ENCODE data around the gene RBP7.
"Not testable (repeated sequence)": the region's sequence is repeated elsewhere in the genome, so short reads cannot be mapped to it uniquely, and the experiment has no call there.

Gene RBP7

GRCh38 chr1:9996624-9997582 lies at the start of gene RBP7:
Gene RBP7 (plus strand): TSS chr1:9997228. CDS start chr1:9997259, 31 bp downstream.
- no peaks in the 10 kb centered on the region for H3K36me3 Mint-ChIP-seq

GRCh38 chr1:9957726-9958125 lies 39.3 kb upstream of the RBP7 start:
- Mint-ChIP-seq H3K27me3 (no peaks in the 10 kb centered on the region), H3K27ac (no peak overlapping the region), H3K4me1 (ENCODE audit: low read depth) (no peaks in the 10 kb centered on the region), H3K9me3 (ENCODE audit: low read depth) (no peaks in the 10 kb centered on the region), H3K4me3 (no peak overlapping the region), H3K36me3 (no peaks in the 10 kb centered on the region)

More at GRCh38 chr1:9996624-9997582, at the start of gene RBP7:
- H3K4me1 Mint-ChIP-seq (ENCODE audit: low read depth), result peaks cover 11% of the 10 kb centered on the region
- no peak within 1 kb of the TSS for H3K27ac Mint-ChIP-seq
- peak within 1 kb of the TSS; percentile 86 for H3K4me3 Mint-ChIP-seq
- H3K27me3 Mint-ChIP-seq, result peaks cover 21% of the 10 kb centered on the region
- H3K9me3 Mint-ChIP-seq (ENCODE audit: low read depth), result no peaks in the 10 kb centered on the region

DNA sequence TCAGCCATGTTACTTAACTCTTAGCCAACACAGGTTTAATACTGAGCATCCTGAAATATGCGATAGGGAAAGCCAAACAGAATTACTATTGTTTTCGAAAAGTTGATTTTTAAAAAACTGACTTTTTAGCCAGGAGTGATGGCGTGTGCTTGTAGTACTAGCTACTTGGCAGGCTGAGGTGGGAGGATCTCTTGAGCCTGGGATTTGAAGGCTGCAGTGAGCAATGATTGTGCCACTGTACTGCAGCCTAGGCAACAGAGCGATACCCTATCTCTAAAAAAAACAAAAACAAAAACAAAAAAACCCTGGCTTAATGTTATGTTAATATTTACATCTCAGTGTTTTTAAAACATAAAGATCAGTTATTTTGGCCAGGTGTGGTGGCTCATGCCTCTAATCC lies 37.0 kb upstream of the RBP7 start:
- no peak overlapping the region for H3K27ac Mint-ChIP-seq

DNA sequence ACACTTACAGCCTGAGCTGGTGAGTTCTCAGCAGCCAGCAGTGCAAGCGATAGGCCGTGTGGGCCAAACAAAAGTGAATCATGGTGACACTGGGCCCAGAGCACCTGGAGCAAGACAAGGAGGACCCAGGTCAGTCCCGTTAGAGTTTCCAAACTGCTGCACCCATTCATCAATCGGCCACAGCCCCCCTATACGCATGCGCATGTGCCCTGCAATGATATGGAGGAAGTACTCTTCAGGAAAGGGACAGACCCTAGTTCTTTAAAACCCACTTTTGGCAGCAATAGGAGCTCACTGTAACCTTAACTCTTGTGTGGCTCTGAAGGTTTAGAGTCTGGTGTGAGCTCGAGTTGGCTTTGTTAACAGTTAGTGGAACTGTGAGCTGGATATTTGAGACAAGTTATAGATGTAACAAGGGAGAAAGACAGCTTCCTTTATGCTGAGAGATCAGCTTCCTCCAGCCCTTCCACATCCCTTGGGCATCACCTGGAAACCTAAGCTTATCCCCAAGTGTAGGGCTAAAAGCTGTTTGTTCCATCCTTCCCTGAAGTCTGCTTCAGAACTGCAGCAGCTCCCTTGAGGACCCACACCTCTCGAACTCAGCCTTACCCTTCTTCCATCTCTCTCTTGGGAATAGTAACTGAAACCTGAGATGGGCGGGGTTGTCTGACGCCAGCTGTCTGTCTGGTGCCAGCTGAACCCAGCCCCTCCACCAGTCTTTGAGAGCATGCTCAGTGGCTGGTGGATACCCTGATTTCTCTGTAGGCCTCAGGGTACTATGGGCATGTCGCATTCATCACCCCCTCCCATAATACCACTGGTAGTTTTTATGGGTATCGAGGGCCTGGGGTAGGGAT lies 36.1 kb upstream of the RBP7 start:
- no peak overlapping the region for H3K4me3 Mint-ChIP-seq
- no peaks in the 10 kb centered on the region for H3K27me3 Mint-ChIP-seq
- H3K27ac Mint-ChIP-seq, result no peak overlapping the region
- H3K36me3 Mint-ChIP-seq, result no peaks in the 10 kb centered on the region
- no peaks in the 10 kb centered on the region for H3K4me1 Mint-ChIP-seq (ENCODE audit: low read depth)
- H3K9me3 Mint-ChIP-seq (ENCODE audit: low read depth), result no peaks in the 10 kb centered on the region

More for the DNA sequence above, 37.0 kb upstream of the RBP7 start:
- H3K4me1 Mint-ChIP-seq (ENCODE audit: low read depth), result no peaks in the 10 kb centered on the region
- no peaks in the 10 kb centered on the region for H3K9me3 Mint-ChIP-seq (ENCODE audit: low read depth)
- H3K27me3 Mint-ChIP-seq, result no peaks in the 10 kb centered on the region
- H3K36me3 Mint-ChIP-seq, result no peaks in the 10 kb centered on the region
- H3K4me3 Mint-ChIP-seq, result no peak overlapping the region

- H3K4me1 Mint-ChIP-seq (ENCODE audit: low read depth), result no peaks in the 10 kb centered on the region
- no peaks in the 10 kb centered on the region for H3K27me3 Mint-ChIP-seq
Measured at GRCh38 chr1:9984253-9984652, 12.8 kb upstream of the RBP7 start.

DNA sequence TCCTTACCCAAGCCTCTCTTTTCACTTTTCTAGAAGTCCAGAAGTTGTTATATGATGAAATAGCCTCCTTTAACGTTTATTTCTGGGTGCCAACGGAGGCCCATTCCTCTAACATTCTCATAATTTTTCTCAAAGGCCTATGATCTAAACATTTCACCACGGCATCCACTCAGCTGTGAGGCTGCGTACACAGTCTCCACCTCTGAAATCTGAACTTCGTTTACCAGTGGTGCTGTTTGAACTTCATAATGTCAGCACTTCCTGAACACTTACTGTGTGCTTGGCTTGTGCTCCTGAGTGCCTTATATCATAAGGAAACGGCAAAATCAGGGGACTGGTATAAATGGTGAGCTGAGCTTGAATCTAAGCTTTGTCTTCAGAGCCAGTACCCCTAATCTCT lies 12.0 kb upstream of the RBP7 start:
- H3K27ac Mint-ChIP-seq, result no peak overlapping the region
- peaks cover 5% of the 10 kb centered on the region for H3K36me3 Mint-ChIP-seq
- H3K4me3 Mint-ChIP-seq, result no peak overlapping the region
- no peaks in the 10 kb centered on the region for H3K4me1 Mint-ChIP-seq (ENCODE audit: low read depth)
- H3K27me3 Mint-ChIP-seq, result no peaks in the 10 kb centered on the region
- H3K9me3 Mint-ChIP-seq (ENCODE audit: low read depth), result no peaks in the 10 kb centered on the region

More at GRCh38 chr1:9984253-9984652, 12.8 kb upstream of the RBP7 start:
- Mint-ChIP-seq H3K9me3 (ENCODE audit: low read depth) (no peaks in the 10 kb centered on the region), H3K4me3 (no peak overlapping the region), H3K27ac (no peak overlapping the region), H3K36me3 (peaks cover 5% of the 10 kb centered on the region)

- Mint-ChIP-seq H3K9me3 (ENCODE audit: low read depth) (no peaks in the 10 kb centered on the region), H3K27me3 (peaks cover 5% of the 10 kb centered on the region), H3K36me3 (no peaks in the 10 kb centered on the region), H3K4me3 (no peak overlapping the region), H3K4me1 (ENCODE audit: low read depth) (no peaks in the 10 kb centered on the region), H3K27ac (no peak overlapping the region)
Measured at GRCh38 chr1:9989773-9990172, 7.3 kb upstream of the RBP7 start.

DNA sequence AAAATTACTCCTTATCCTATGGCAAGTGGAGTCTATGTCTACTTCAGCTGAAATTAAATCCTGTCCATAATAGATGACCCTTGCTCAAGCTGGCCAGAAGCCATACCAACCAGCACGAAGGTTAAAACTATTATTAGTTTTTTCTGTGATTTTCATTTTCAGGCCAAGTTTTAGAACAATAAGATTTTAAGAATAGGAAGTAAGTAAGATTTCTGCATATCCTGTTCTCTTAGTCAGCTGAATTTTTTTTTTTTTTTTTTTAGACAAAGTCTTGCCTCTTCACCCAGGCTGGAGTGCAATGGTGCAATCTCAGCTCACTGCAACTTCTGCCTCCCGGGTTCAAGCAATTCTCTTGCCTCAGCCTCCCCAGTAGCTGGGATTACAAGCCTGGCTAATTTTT lies 6.1 kb upstream of the RBP7 start:
- Mint-ChIP-seq H3K4me3 (no peak overlapping the region), H3K9me3 (ENCODE audit: low read depth) (no peaks in the 10 kb centered on the region), H3K36me3 (no peaks in the 10 kb centered on the region), H3K27ac (no peak overlapping the region), H3K4me1 (ENCODE audit: low read depth) (no peaks in the 10 kb centered on the region), H3K27me3 (peaks cover 5% of the 10 kb centered on the region)

DNA sequence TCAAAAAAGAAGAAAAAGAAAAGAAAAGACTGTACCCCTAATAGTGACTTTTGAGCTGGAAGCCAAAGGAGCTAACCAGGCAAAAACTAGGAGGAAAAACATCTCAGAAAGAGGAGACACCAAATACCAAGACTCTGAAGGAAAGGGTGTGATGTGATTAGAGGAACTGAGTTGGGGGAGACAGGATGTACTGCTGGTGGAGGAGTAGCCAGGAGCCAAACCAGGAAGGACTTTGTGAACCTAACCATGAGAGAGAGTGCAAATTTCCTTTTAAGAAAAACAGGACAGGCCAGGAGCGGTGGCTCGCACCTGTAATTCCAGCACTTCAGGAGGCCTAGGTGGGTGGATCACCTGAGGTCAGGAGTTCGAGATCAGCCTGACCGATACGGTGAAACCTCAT lies 4.1 kb upstream of the RBP7 start:
- Mint-ChIP-seq H3K4me1 (ENCODE audit: low read depth) (peaks cover 6% of the 10 kb centered on the region), H3K27me3 (peaks cover 10% of the 10 kb centered on the region), H3K9me3 (ENCODE audit: low read depth) (no peaks in the 10 kb centered on the region), H3K4me3 (no peak overlapping the region), H3K36me3 (no peaks in the 10 kb centered on the region), H3K27ac (no peak overlapping the region)

GRCh38 chr1:9993561-9994075 lies 3.4 kb upstream of the RBP7 start:
- Mint-ChIP-seq H3K9me3 (ENCODE audit: low read depth) (no peaks in the 10 kb centered on the region), H3K4me1 (ENCODE audit: low read depth) (peaks cover 9% of the 10 kb centered on the region), H3K36me3 (no peaks in the 10 kb centered on the region), H3K27me3 (peaks cover 14% of the 10 kb centered on the region), H3K27ac (no peak overlapping the region), H3K4me3 (no peak overlapping the region)

DNA sequence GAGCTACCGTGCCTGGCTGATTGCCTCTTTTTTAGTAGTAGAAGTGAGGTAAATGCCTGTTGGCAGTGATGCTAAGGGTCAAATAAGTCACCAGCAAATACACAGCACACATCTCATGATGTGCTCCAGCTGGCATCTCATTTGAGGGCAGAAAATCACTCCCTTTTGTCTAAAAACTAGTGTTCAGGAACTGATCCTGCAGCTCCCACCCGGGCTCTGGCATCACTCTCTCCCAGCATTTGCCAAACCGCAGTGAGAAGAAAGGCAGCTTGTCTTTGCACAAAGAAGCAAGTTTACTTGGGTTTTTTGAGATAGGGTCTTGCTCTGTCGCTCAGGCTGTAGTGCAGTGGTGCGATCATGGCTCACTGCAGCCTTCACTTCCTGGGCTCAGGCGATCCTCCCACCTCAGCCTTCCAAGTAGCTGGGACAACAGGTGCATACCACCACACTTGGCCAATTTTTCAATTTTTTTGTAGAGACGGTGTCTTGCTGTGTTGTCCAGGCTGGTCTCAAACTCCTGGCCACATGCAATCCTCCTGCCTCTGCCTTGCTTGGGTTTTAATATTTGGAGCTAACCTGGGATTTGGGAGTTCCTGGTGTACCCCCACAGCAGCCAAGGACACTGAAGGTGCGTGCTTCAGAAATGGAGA lies 4.1 kb downstream of the RBP7 start:
- Mint-ChIP-seq H3K27ac (no peak overlapping the region), H3K4me1 (ENCODE audit: low read depth) (peaks cover 11% of the 10 kb centered on the region), H3K9me3 (ENCODE audit: low read depth) (no peaks in the 10 kb centered on the region), H3K36me3 (no peaks in the 10 kb centered on the region), H3K27me3 (peaks cover 20% of the 10 kb centered on the region), H3K4me3 (no peak overlapping the region)

- H3K9me3 Mint-ChIP-seq (ENCODE audit: low read depth); H3K4me1 Mint-ChIP-seq (ENCODE audit: low read depth); H3K27ac Mint-ChIP-seq; H3K4me3 Mint-ChIP-seq; H3K36me3 Mint-ChIP-seq; H3K27me3 Mint-ChIP-seq: not testable (repeated sequence)
Measured at GRCh38 chr1:10005248-10005647, 8.2 kb downstream of the RBP7 start.

DNA sequence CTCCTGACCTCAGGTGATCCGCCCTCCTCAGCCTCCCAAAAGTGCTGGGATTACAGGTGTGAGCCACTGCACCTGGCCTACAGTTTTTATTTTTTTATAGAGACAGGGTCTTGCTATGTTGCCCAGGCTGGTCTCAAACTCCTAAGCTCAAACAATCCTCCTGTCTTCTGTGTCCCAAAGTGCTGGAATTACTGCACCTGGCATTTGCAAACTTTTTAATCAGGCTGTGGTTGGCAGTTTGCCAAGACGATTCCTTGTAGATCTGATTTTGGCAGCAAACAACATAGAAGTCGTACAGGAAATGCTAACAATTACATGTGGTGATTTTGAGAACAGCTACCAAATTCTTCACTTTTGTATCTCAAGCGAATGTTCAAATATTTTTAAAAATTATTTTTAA lies 10.1 kb downstream of the RBP7 start:
- Mint-ChIP-seq H3K4me3 (no peak overlapping the region), H3K4me1 (ENCODE audit: low read depth) (no peaks in the 10 kb centered on the region), H3K36me3 (no peaks in the 10 kb centered on the region), H3K27me3 (peaks cover 4% of the 10 kb centered on the region), H3K27ac (no peak overlapping the region), H3K9me3 (ENCODE audit: low read depth) (no peaks in the 10 kb centered on the region)

GRCh38 chr1:10014016-10014415 lies 17.0 kb downstream of the RBP7 start:
- H3K27ac Mint-ChIP-seq, result no peak overlapping the region
- no peaks in the 10 kb centered on the region for H3K9me3 Mint-ChIP-seq (ENCODE audit: low read depth)
- H3K27me3 Mint-ChIP-seq, result peaks cover 2% of the 10 kb centered on the region
- H3K36me3 Mint-ChIP-seq, result no peaks in the 10 kb centered on the region
- H3K4me3 Mint-ChIP-seq, result no peak overlapping the region
- no peaks in the 10 kb centered on the region for H3K4me1 Mint-ChIP-seq (ENCODE audit: low read depth)

All from activated naive CD8-positive, alpha-beta T cell (primary cell).